Fibroblast of pulmonary artery (primary cell): ENCODE data around the gene ITPR1.
A peak's percentile ranks its signal among the peaks of the same experiment; 100 is the strongest.

Experiments
- DNase-seq: peaks from one replicate; pipeline ENCODE4 v3.0.0-alpha.2; 2010; ENCODE audit warnings: low read depth
- H3K4me3 ChIP-seq: replicated peaks from 2 replicates; pipeline ENCODE4 v1.5.1; 2011; ENCODE audit warnings: low read depth, mild to moderate bottlenecking, control low read depth, low read length, moderate library complexity
- TF ChIP-seq, protein P1 (sequence below): IDR thresholded peaks from 2 replicates; pipeline ENCODE4 v1.5.1; 2011; ENCODE audit warnings: mild to moderate bottlenecking, control low read depth, low read length, inconsistent platforms; ENCODE audit errors: missing control alignments

ITPR1 gene

DNA sequence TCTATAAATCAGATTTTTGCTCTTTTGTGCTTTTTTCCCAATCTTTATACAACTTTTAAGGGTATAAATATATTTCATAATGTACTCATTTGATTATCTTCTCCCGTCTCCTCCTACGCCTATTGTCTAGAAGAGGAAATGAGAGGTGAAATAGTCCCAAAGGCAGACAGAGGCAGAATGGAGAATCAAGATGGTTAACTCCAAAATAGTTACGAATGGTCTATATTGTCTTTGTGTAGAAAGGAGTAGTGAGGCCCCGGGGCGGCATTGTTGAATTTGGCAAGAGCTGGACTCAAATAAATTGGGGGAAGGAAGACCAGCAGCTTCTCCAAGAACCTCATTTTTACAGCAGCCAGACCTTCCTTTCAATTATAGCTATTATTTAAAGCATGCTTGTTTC, 23.9 kb downstream of the ITPR1 start:
- no peak overlapping the region for H3K4me3 ChIP-seq
- peak; percentile 57 for DNase-seq
- TF ChIP-seq, protein P1, sequence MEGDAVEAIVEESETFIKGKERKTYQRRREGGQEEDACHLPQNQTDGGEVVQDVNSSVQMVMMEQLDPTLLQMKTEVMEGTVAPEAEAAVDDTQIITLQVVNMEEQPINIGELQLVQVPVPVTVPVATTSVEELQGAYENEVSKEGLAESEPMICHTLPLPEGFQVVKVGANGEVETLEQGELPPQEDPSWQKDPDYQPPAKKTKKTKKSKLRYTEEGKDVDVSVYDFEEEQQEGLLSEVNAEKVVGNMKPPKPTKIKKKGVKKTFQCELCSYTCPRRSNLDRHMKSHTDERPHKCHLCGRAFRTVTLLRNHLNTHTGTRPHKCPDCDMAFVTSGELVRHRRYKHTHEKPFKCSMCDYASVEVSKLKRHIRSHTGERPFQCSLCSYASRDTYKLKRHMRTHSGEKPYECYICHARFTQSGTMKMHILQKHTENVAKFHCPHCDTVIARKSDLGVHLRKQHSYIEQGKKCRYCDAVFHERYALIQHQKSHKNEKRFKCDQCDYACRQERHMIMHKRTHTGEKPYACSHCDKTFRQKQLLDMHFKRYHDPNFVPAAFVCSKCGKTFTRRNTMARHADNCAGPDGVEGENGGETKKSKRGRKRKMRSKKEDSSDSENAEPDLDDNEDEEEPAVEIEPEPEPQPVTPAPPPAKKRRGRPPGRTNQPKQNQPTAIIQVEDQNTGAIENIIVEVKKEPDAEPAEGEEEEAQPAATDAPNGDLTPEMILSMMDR = no peak

DNA sequence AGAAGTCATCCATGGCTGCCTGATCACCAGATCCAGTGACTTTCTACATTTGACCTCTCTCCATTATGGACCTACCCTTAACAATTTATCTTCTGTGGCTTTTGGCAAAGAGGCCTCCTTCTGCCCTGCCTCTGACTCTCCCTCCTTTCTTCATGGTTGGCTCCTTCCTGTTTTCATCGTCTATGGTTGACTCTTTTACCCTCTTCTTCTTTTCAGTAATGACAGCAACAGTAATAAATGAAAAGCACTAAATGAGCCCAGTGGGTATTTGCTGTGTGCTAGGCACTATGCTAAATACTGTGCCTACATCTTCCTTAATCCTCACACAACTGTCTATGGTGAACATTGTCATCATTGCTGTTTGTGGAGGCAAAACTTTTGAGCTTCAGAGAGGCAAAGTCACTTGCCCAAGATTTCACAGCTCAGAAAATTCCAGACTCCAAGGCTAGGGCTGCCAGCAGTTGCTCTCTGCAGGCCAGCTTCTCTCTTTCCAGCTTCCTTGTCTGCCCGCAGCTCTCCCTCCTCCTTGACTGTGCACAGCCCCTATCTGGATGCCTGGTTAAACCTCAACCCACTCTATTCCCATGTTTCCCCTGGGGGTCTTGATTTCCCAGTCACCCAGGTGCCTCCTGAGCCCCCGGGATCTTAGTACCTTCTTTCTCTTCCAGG, 24.6 kb downstream of the ITPR1 start:
- TF ChIP-seq, protein P1 = no peak
- no peak for DNase-seq
- H3K4me3 ChIP-seq = no peak overlapping the region

DNA sequence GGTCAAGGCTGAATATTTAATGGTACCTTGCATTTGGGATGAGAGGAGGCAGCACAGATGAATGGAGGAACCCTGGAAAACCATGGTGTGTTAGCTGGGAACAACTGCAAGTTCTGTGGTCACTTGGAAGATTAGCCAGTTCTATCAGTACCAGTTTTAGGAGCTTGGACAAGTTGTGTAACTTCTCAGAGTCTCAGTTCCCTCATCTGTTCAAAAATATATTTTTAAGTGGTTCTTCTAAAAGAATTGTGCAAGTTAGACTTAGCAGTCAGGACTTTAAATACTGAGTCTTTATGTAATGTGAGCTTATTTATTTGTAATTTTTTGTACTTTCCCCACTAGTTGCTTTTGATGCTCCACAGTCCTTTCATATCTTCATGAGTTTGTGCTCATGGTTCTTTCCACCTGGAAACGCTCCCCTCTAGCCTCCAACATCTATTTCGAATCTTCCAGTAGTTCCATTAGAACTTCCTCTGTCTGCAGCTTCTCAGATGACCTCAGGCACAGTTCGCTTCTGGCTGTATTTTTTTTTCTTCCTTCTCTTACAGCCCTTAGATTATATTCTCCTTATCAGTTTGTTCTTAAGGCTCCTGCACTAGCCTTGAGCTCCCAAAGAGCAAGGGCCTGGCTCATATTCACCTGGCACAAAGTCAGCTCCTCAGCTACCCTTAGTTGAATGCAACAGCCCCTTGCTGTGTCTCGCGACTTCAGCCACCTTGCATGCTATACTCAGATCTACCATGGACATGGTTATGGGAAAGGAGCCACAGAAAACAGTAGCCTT, 27.1 kb downstream of the ITPR1 start:
- TF ChIP-seq, protein P1 = no peak
- no peak overlapping the region for H3K4me3 ChIP-seq
- no peak for DNase-seq

DNA sequence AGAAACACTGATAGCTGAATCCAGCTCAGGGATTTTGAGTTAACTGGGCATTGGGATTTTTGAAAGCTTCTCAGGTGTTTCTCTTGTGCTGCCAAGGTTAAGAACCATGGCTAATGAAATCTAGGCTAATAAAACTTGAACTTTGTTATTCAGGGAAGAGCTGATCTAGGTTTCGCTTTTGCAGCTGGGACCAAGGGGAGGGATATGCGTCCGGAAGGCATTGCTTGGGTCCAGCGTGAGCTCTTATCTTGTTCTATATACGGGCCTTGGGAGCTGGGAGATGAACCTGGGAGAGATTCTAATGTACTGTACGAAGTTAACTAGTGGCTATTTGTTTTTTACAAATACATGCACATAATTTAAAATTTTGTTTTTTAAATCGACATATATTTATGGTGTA, 29.8 kb downstream of the ITPR1 start:
- H3K4me3 ChIP-seq = no peak overlapping the region
- TF ChIP-seq, protein P1 = no peak
- DNase-seq = no peak

DNA sequence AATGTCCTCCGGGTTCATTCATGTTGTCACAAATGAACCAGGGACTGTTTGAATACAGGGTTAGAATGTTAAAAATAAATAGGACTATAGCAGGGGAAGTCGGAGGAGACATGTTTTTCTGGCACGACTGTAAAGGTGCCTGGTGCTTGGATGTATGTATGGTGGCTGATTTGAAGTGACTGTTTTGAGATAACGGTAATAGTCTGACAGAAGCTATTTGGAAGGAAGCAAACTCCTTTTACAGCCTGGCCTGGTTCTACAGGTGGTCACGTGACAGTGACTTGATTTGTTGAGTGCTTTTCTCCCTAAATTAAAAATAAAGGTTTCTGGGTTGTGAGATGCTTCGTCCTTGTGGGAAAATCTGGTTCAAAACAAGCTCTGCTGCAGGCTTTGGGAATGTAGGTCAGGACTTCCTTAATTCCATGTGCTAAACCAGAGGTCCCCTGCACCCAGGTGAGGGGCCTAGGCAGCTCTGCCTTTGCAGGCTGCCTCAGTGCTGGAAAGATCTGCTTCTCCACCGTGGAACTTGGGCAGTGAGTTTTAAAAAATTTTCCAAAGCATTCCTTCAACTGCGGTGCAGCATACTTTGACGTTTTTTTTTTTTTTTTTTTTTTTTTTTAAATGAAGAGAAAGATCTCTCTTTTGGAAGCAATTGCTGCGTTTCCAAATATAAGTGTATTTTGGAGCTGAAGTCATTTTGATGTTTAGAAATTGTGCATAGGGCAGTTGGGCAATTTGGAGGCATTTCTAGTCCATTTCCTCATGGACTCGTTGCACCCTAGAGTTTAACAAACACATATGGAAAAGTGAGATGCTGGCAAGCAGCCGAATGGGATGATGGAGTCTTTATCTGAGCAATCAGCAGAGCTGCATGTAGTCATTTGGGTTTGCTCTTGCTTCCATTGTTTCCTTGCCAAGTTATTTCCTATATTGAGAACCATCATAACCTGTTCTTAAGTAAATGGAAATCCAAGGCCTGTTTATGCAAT, 30.9 kb downstream of the ITPR1 start:
- peak; percentile 97 for DNase-seq
- no peak overlapping the region for H3K4me3 ChIP-seq
- TF ChIP-seq, protein P1 = no peak

DNA sequence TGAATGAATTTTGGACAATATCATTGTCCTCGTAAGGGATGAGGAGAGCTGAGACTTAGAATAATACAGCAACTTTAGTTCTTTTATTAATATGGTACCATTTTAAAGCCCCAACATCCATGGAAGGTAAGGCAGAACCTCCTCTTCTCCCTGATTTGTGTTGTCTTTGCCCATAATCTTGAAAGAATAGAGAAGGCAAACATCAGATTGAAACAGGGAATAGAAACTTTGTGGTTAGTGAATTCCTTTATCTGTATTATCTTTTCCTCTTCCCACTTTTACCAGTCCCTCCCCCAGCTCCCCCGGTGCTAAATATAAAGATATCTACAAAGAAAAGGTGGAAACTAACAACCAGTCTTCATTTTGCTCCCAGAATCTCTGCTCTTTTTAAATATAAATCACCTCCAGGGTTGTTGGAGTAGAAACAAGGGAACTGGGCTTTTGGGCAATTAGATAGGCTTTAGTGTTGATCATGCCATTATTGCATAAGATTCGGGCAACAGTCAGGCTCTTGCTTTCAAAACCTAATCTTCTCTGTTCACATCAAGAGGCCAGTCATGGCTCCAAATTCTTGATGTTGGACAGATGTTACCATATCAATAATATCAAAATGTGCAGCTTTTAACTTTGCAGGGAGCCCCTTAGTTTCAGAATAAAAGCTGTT, 32.5 kb downstream of the ITPR1 start:
- DNase-seq = no peak
- TF ChIP-seq, protein P1 = no peak
- no peak overlapping the region for H3K4me3 ChIP-seq
